Tibial nerve (tissue), 4 donors: ENCODE data around the gene H2BW2. TPM values are rescaled to one million over a fixed set of nuclear protein-coding genes. Genes with fewer than 3 reads are reported as not detected.
"Not testable (repeated sequence)": the region's sequence is repeated elsewhere in the genome, so short reads cannot be mapped to it uniquely, and the experiment has no call there.

Experiments used
- DNase-seq, 2 donors: peaks; one replicate each; pipeline ENCODE4 v3.0.0-alpha.2; 2019; ENCODE audit warnings: low spot score in 2 of 2
- H3K27ac ChIP-seq, 4 donors: fragments of 200-600 bp; sonication (generic) in 3 of 4; one replicate each; pipeline ENCODE4 v1.5.1; 2017 to 2019; ENCODE audit warnings: mild to moderate bottlenecking in 1 of 4
- H3K27me3 ChIP-seq, 2 donors: fragments of 200-600 bp; sonication (generic) in 1 of 2; one replicate each; pipeline versions ENCODE4 v1.5.1 to v1.6.0; 2017 to 2019
- H3K36me3 ChIP-seq, 3 donors: fragments of 200-600 bp; sonication (generic); one replicate each; pipeline ENCODE4 v1.5.1; 2018 to 2019
- H3K4me1 ChIP-seq, 4 donors: fragments of 200-600 bp; sonication (generic) in 3 of 4; one replicate each; pipeline ENCODE4 v1.5.1; 2017 to 2019
- H3K4me3 ChIP-seq, 4 donors: fragments of 200-600 bp; sonication (generic) in 3 of 4; one replicate each; pipeline ENCODE4 v1.5.1; 2017 to 2019; ENCODE audit warnings: mild to moderate bottlenecking in 1 of 4, moderate library complexity in 1 of 4
- H3K9me3 ChIP-seq, 4 donors: fragments of 200-600 bp; sonication (generic) in 3 of 4; one replicate each; pipeline ENCODE4 v1.5.1; 2017 to 2019
- EP300 ChIP-seq, 2 donors: sonication (generic); formaldehyde crosslinking; IDR thresholded peaks; one replicate each; pipeline ENCODE4 v1.6.1; 2017; ENCODE audit warnings: antibody characterized with exemption in 2 of 2, mild to moderate bottlenecking in 1 of 2
- POLR2A ChIP-seq, 2 donors: fragments of 450-650 bp; IDR thresholded peaks; one replicate each; pipeline ENCODE4 v1.6.1; 2017; ENCODE audit warnings: antibody characterized with exemption in 2 of 2, mild to moderate bottlenecking in 2 of 2, moderate library complexity in 2 of 2
- WGBS, 2 donors: methylation state at CpG; one replicate each; pipeline ENCODE4 v1.1.5; 2018; 5-methylcytosine and 5-hydroxymethylcytosine counted together
- total RNA-seq, 4 donors: library from RNA; depleted of rRNA; stranded (reverse); fragments of >200 nt; gene quantifications; one replicate each; pipeline ENCODE4 v1.1.0, GENCODE V29; 2016
- TF ChIP-seq, protein P1 (sequence below), 5 experiments: fragments of 200-600 bp in 3 of 5; fragments of 450-650 bp in 2 of 5; sonication (generic) in 3 of 5; IDR thresholded peaks; one replicate each; pipeline ENCODE4 v1.5.1; 2016 to 2019; ENCODE audit warnings: antibody characterized with exemption in 5 of 5, mild to moderate bottlenecking in 3 of 5, moderate library complexity in 2 of 5

Gene H2BW2
- total RNA-seq, 4 donors from 2014 or later = not detected

DNA sequence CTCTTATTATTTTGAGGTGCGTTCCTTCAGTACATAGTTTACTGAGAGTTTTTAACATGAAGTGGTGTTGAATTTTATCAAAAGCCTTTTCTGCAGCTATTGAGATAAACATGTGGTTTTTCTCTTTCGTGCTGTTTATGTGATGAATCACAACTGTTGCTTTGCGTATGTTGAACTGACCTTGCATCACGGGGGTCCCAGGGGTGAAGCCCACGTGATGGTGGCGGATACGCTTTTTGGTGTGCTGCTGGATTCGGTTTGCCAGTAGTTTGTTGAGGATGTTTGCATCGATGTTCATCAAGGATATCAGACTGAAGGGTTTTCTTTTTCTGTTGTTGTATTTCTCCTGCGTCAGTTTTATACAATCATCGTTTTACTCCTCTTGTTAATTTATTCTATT, 21.6 kb upstream of the H2BW2 start:
- Histone ChIP-seq H3K27ac (no peak overlapping the region), H3K27me3 (peaks cover 0 to 15% of the 10 kb centered on the region in 2 donors), H3K4me1 (no peaks in the 10 kb centered on the region), H3K9me3 (peaks cover 0 to 5% (median 0%) of the 10 kb centered on the region in 4 donors), H3K36me3 (no peaks in the 10 kb centered on the region), H3K4me3 (no peak overlapping the region)
- TF ChIP-seq POLR2A (IDR thresholded peaks at IDR 0.05) (no peak), EP300 (IDR thresholded peaks at IDR 0.05) (no peak)
- TF ChIP-seq, protein P1, sequence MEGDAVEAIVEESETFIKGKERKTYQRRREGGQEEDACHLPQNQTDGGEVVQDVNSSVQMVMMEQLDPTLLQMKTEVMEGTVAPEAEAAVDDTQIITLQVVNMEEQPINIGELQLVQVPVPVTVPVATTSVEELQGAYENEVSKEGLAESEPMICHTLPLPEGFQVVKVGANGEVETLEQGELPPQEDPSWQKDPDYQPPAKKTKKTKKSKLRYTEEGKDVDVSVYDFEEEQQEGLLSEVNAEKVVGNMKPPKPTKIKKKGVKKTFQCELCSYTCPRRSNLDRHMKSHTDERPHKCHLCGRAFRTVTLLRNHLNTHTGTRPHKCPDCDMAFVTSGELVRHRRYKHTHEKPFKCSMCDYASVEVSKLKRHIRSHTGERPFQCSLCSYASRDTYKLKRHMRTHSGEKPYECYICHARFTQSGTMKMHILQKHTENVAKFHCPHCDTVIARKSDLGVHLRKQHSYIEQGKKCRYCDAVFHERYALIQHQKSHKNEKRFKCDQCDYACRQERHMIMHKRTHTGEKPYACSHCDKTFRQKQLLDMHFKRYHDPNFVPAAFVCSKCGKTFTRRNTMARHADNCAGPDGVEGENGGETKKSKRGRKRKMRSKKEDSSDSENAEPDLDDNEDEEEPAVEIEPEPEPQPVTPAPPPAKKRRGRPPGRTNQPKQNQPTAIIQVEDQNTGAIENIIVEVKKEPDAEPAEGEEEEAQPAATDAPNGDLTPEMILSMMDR (IDR thresholded peaks at IDR 0.05) = no peak
- no peak for DNase-seq
- WGBS, 2 donors = 81 to 82% methylated on average over 11 of the region's 11 CpGs

DNA sequence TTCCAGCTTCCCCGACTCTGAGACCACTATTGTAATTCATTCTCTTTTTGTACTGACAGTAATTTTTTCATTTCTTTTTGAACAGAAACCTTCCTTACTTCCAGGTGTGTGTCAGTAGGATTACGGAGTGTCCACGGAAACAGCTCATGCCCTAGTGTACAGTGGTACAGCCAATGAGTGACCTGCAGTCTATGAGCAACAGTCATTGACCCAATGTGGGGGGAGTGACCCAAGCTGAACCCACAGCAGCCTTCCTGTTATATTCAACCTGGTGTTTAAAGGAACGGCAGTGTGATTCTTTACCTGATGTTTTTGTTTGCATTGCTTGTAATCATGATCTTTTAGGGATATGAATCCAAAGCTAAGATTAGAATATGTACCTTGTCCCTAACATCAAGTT, 1.2 kb downstream of the H2BW2 start:
- no peak overlapping the region for H3K4me3 ChIP-seq
- no peak for TF ChIP-seq EP300 (IDR thresholded peaks at IDR 0.05)
- TF ChIP-seq, protein P1 (IDR thresholded peaks at IDR 0.05) = no peak
- TF ChIP-seq POLR2A (IDR thresholded peaks at IDR 0.05) = no peak
- H3K27me3 ChIP-seq = peaks cover 0 to 26% of the 10 kb centered on the region in 2 donors
- H3K27ac ChIP-seq = no peak overlapping the region
- 84 to 89% methylated on average over 4 of the region's 4 CpGs for WGBS, 2 donors
- DNase-seq = no peak
- H3K4me1 ChIP-seq = no peaks in the 10 kb centered on the region
- no peaks in the 10 kb centered on the region for H3K36me3 ChIP-seq
- peaks cover 0 to 9% (median 0%) of the 10 kb centered on the region in 4 donors for H3K9me3 ChIP-seq

DNA sequence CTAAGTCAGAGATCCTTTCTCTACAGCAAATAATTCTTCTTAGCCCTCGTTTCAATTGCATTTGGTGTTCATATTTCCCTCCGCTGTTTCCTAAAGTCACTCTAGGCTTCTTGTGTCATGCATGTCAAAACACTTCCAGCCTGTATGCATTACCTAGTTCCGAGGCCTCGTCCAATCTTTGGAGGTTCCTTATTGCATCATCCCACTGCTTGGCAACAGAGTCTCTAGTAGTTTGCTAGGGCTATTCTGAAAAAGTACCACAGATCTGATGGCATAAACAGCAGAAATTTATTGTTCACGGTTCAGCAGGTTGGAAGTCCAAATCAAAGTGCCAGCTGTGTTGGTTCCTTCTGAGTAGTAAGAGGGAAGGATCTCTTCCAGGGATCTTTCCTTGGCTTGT, 5.9 kb downstream of the H2BW2 start:
- no peak overlapping the region for H3K4me3 ChIP-seq
- WGBS, 2 donors = 82 to 88% methylated on average over 5 of the region's 5 CpGs
- peaks cover 0 to 34% of the 10 kb centered on the region in 2 donors for H3K27me3 ChIP-seq
- H3K4me1 ChIP-seq = no peaks in the 10 kb centered on the region
- DNase-seq = no peak
- no peaks in the 10 kb centered on the region for H3K36me3 ChIP-seq
- no peaks in the 10 kb centered on the region for H3K9me3 ChIP-seq
- TF ChIP-seq, protein P1 (IDR thresholded peaks at IDR 0.05) = no peak
- H3K27ac ChIP-seq = no peak overlapping the region

DNA sequence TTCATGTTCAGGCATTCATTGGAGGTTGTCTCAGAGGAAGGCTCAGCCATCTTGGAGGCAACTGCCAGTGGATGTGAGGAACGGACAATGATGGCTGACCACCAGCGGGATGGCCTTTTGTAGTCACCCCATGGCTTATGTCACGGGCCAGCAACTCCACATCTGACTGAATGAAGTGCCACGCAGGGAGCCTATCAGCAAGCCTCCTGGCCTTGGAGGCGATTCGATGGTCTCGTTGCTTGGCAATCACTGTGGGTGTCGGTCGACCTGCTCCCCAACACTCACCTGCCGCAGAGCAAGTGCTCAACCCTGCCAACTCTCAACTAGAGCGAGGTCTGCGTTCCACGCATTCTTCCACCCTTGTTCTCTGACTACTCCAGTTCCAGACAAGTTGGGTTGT, 7.4 kb downstream of the H2BW2 start:
- Histone ChIP-seq H3K4me3 (no peak overlapping the region), H3K36me3 (no peaks in the 10 kb centered on the region), H3K27ac (no peak overlapping the region), H3K4me1 (no peaks in the 10 kb centered on the region), H3K27me3 (peaks cover 0 to 27% of the 10 kb centered on the region in 2 donors), H3K9me3 (no peaks in the 10 kb centered on the region)
- DNase-seq = no peak
- TF ChIP-seq, protein P1 (IDR thresholded peaks at IDR 0.05) = no peak
- TF ChIP-seq POLR2A (IDR thresholded peaks at IDR 0.05) (no peak), EP300 (IDR thresholded peaks at IDR 0.05) (no peak)
- WGBS, 2 donors = 83 to 88% methylated on average over 1 to 13 of the region's 13 CpGs

DNA sequence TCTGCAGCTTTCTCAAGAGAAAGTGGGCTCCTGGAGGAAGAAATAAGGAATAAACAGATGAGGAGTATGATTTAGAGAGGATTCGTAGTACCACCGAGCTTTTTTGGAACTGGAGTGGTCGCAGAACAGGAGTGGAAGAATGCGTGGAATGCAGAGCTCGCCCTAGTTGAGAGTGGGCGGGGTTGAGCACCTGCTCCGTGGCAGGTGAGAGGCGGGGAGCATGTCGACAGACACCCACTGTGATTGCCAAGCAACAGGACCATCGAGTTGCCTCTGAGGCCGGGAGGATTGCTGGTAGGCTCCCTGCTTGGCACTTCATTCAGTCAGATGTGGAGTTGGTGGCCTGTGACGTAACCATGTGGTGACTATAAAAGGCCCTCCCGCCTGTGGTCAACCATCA, 15.2 kb downstream of the H2BW2 start:
- not testable (repeated sequence) for H3K4me1 ChIP-seq, H3K4me3 ChIP-seq, H3K36me3 ChIP-seq, H3K27ac ChIP-seq, H3K9me3 ChIP-seq, DNase-seq, H3K27me3 ChIP-seq
- WGBS, 2 donors = no CpG with 5 or more reads among the region's 13 CpGs

DNA sequence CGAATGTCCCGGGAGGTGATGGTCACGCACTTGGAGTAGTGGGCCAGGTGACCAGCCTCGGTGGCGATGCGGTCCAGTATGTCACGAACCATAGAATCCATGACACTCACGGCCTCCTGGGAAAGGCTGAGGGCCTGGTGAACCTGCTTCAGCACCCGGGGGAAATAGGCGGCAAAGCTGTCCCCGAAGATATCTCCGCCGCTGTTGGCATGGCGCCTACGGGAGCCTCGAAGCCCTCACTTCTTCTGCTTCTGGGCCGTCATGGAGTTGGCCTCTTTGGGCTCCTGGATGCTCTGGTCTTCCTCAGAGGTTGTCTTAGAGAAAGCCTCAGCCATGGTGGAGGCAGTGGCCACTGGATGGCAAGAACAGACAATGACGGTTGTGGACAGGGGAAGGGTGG, 22.9 kb downstream of the H2BW2 start:
- DNase-seq, H3K4me1 ChIP-seq, H3K9me3 ChIP-seq, H3K27ac ChIP-seq, H3K27me3 ChIP-seq, H3K36me3 ChIP-seq, H3K4me3 ChIP-seq: not testable (repeated sequence)
- WGBS, 2 donors = no CpG with 5 or more reads among the region's 18 CpGs

DNA sequence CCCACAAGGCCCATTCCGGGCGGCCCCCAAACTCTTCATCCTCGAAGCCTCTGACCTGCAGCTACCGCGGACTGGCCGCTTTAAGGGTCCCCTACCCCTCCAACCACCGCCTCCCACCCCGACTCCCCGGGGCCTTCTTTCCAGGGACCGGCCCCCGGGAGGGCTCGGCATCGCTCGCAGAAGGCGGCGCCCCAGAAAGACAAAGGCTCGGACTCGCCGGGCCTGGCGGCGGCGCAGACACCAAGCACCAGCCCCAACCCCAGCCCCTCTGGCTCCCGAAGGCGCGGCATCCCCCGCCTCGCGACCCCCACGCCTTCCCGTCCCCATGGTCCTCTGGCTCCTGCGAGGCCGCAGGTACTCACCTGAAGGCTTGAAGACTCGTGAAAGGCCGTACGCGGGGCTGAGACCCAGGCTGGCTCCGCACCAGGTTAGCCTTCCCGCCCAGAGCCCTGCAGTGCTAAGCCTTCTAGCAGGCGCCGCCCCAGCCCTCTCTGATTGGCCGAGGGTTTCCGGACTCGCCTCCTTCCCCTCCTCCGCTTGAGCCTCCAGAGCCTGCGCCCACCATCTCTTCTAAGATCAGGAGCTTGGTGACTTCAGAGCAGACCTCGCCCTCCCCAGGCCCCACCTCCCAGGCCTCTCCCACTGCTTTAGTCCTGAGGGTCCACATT, 36.2 kb downstream of the H2BW2 start, which contains the start of gene TMSB15C:
TMSB15C (minus strand) TSS at position 459 of the 668 bp plus-strand sequence.
- H3K27me3 ChIP-seq, H3K27ac ChIP-seq, H3K9me3 ChIP-seq, H3K36me3 ChIP-seq, H3K4me1 ChIP-seq, DNase-seq, H3K4me3 ChIP-seq: not testable (repeated sequence)
- WGBS, 2 donors = no CpG with 5 or more reads among the region's 46 CpGs

DNA sequence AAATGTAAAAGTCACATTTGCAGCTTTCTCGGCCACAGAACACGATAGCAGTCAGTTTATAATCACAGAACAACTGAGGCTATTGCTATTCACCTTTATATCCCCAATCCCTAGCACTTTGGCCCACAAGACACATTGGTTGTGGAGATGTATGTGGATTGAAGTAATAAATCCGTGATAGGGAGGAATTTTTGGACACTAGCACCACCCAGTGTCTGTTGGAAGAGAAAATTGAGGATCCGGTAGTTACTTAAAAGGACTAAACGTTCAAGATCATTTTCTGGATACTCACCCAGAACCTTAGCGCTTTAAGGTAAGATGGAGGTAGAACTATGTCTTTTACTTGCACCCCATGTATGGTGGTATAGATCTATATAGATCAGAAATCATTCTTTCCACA, 38.1 kb downstream of the H2BW2 start:
- WGBS, 2 donors = no CpG with 5 or more reads among the region's 6 CpGs
- DNase-seq, H3K27me3 ChIP-seq, H3K4me1 ChIP-seq, H3K9me3 ChIP-seq, H3K36me3 ChIP-seq, H3K4me3 ChIP-seq, H3K27ac ChIP-seq: not testable (repeated sequence)
